SK-N-MC (cell line): ENCODE data around the gene FGF2.

Experiments used
- EZH2 ChIP-seq: fragments of 200-600 bp; sonication (generic); IDR thresholded peaks from one replicate; pipeline ENCODE4 v1.6.1; 2017; ENCODE audit warnings: antibody characterized with exemption
- POLR2AphosphoS5 ChIP-seq: IDR thresholded peaks from 2 replicates; pipeline ENCODE4 v1.6.1; 2012; ENCODE audit warnings: mild to moderate bottlenecking, low read depth, low read length, borderline replicate concordance

DNA sequence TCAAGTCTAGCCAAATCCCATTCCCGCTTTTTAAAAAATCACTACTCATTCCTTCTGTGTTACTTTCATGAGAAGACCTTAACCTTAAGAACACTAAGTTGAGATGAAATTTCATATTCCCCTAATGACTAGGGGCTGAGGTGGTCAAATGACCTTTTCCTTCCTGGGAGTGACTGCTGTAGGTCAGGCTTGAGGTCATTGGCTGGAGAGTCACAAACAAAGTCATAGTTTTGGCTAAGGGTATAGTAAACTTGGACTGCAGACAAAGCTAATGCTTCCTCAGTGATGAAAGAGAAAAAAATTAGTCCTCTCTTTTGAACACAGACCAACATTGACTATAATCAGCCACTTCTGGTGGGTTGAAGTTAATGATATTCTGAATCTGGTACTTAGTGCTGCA lies 16.0 kb upstream of the FGF2 start:
- TF ChIP-seq POLR2AphosphoS5 (no peak), EZH2 (no peak)
